Measurements from ENCODE around the gene ELL2.
A peak's percentile ranks its signal among the peaks of the same experiment; 100 is the strongest.
"Not testable (repeated sequence)": the region's sequence is repeated elsewhere in the genome, so short reads cannot be mapped to it uniquely, and the experiment has no call there.

ELL2 gene

GRCh38 chr5:95931079-95931833, 30.4 kb downstream of the ELL2 start:
- Histone ChIP-seq H3K4me3 (ENCODE audit: low read length in 2 of 2) (no peak overlapping the region), H3K27me3 (ENCODE audit: control insufficient read depth in 2 of 2, insufficient read depth in 2 of 2, low read length in 2 of 2) (no peaks in the 10 kb centered on the region), H3K4me1 (ENCODE audit: control insufficient read depth in 2 of 2, insufficient read depth in 2 of 2, low read length in 2 of 2) (no peaks in the 10 kb centered on the region), H3K27ac (ENCODE audit: low read depth in 2 of 2, low read length in 2 of 2) (no peak overlapping the region), H3K9ac (ENCODE audit: low read depth in 1 of 2, low read length in 2 of 2) (no peak overlapping the region), H3K9me3 (ENCODE audit: control insufficient read depth in 2 of 2, low read length in 2 of 2) (no peaks in the 10 kb centered on the region), H3K36me3 (ENCODE audit: control insufficient read depth in 2 of 2, insufficient read depth in 2 of 2, low read length in 2 of 2) (no peaks in the 10 kb centered on the region)

DNA sequence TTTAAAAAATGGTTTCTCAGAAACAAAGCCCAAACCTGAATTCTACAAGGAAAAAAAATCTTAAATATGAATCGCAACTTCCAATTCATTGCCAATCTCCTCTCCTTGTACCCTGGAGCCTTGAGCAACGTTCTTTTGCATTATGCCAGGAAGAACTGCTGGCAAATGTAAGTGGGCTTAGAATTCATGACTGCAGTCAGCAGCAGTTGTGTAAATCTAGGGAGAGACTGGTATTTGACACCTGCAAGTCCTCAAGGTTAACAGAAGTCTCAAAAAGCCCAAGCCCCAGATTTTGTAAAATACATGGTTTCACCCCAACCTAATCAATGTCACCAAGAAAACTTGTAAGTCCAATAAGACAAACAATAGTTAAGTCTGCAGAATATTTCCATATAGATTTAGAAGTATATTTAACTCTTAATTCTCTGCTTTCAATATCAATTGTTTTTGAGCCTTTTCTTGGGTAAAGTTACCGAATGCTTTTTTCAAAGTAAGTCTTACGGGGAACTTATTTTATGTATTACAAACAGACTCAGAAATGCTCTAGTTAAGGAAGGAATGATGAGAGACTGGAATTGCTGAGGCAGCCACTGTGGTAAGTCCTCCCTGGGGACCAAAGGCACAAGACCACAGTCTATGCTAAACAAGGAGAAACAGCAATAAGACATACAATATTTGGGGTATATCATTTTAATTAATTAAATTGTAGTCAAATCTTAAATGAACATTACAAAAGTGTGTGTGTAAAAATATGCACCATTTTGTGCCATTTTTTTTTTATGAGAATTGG, 31.3 kb downstream of the ELL2 start:
- H3K27ac ChIP-seq (ENCODE audit: low read depth in 2 of 2, low read length in 2 of 2), result no peak overlapping the region

GRCh38 chr5:95928724-95929253, 32.9 kb downstream of the ELL2 start:
- no peaks in the 10 kb centered on the region for H3K4me1 ChIP-seq (ENCODE audit: control insufficient read depth in 2 of 2, insufficient read depth in 2 of 2, low read length in 2 of 2)
- H3K27me3 ChIP-seq (ENCODE audit: control insufficient read depth in 2 of 2, insufficient read depth in 2 of 2, low read length in 2 of 2), result no peaks in the 10 kb centered on the region
- peak overlapping the region in 1 of 2 donors; percentile 40 for H3K27ac ChIP-seq (ENCODE audit: low read depth in 2 of 2, low read length in 2 of 2)
- no peak overlapping the region for H3K4me3 ChIP-seq (ENCODE audit: low read length in 2 of 2)
- H3K36me3 ChIP-seq (ENCODE audit: control insufficient read depth in 2 of 2, insufficient read depth in 2 of 2, low read length in 2 of 2), result no peaks in the 10 kb centered on the region
- H3K9me3 ChIP-seq (ENCODE audit: control insufficient read depth in 2 of 2, low read length in 2 of 2), result no peaks in the 10 kb centered on the region
- H3K9ac ChIP-seq (ENCODE audit: low read depth in 1 of 2, low read length in 2 of 2), result no peak overlapping the region

More for the DNA sequence above, 31.3 kb downstream of the ELL2 start:
- no peaks in the 10 kb centered on the region for H3K27me3 ChIP-seq (ENCODE audit: control insufficient read depth in 2 of 2, insufficient read depth in 2 of 2, low read length in 2 of 2)
- no peak overlapping the region for H3K9ac ChIP-seq (ENCODE audit: low read depth in 1 of 2, low read length in 2 of 2)
- no peaks in the 10 kb centered on the region for H3K4me1 ChIP-seq (ENCODE audit: control insufficient read depth in 2 of 2, insufficient read depth in 2 of 2, low read length in 2 of 2)
- H3K4me3 ChIP-seq (ENCODE audit: low read length in 2 of 2), result no peak overlapping the region
- no peaks in the 10 kb centered on the region for H3K9me3 ChIP-seq (ENCODE audit: control insufficient read depth in 2 of 2, low read length in 2 of 2)
- no peaks in the 10 kb centered on the region for H3K36me3 ChIP-seq (ENCODE audit: control insufficient read depth in 2 of 2, insufficient read depth in 2 of 2, low read length in 2 of 2)

GRCh38 chr5:95927927-95928723, 33.5 kb downstream of the ELL2 start:
- Histone ChIP-seq H3K27me3 (ENCODE audit: control insufficient read depth in 2 of 2, insufficient read depth in 2 of 2, low read length in 2 of 2) (no peaks in the 10 kb centered on the region), H3K4me3 (ENCODE audit: low read length in 2 of 2) (no peak overlapping the region), H3K36me3 (ENCODE audit: control insufficient read depth in 2 of 2, insufficient read depth in 2 of 2, low read length in 2 of 2) (no peaks in the 10 kb centered on the region), H3K27ac (ENCODE audit: low read depth in 2 of 2, low read length in 2 of 2) (peak overlapping the region in 1 of 2 donors; percentile 40), H3K9ac (ENCODE audit: low read depth in 1 of 2, low read length in 2 of 2) (no peak overlapping the region), H3K4me1 (ENCODE audit: control insufficient read depth in 2 of 2, insufficient read depth in 2 of 2, low read length in 2 of 2) (no peaks in the 10 kb centered on the region), H3K9me3 (ENCODE audit: control insufficient read depth in 2 of 2, low read length in 2 of 2) (no peaks in the 10 kb centered on the region)

DNA sequence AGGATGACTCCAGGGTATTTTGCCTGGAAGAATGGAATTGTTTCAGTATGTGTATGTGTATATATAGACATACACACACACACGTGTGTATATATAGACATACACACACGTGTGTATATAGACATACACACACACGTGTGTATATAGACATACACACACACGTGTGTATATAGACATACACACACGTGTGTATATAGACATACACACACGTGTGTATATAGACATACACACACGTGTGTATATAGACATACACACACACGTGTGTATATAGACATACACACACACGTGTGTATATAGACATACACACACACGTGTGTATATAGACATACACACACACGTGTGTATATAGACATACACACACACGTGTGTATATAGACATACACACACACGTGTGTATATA, 34.4 kb downstream of the ELL2 start:
- H3K9ac ChIP-seq (ENCODE audit: low read depth in 1 of 2, low read length in 2 of 2); H3K4me3 ChIP-seq (ENCODE audit: low read length in 2 of 2); H3K27me3 ChIP-seq (ENCODE audit: control insufficient read depth in 2 of 2, insufficient read depth in 2 of 2, low read length in 2 of 2); H3K9me3 ChIP-seq (ENCODE audit: control insufficient read depth in 2 of 2, low read length in 2 of 2); H3K27ac ChIP-seq (ENCODE audit: low read depth in 2 of 2, low read length in 2 of 2); H3K36me3 ChIP-seq (ENCODE audit: control insufficient read depth in 2 of 2, insufficient read depth in 2 of 2, low read length in 2 of 2); H3K4me1 ChIP-seq (ENCODE audit: control insufficient read depth in 2 of 2, insufficient read depth in 2 of 2, low read length in 2 of 2): not testable (repeated sequence)

GRCh38 chr5:95925939-95926338, 35.7 kb downstream of the ELL2 start:
- Histone ChIP-seq H3K27ac (ENCODE audit: low read depth in 2 of 2, low read length in 2 of 2) (no peak overlapping the region), H3K36me3 (ENCODE audit: control insufficient read depth in 2 of 2, insufficient read depth in 2 of 2, low read length in 2 of 2) (no peaks in the 10 kb centered on the region), H3K9ac (ENCODE audit: low read depth in 1 of 2, low read length in 2 of 2) (no peak overlapping the region), H3K4me1 (ENCODE audit: control insufficient read depth in 2 of 2, insufficient read depth in 2 of 2, low read length in 2 of 2) (no peaks in the 10 kb centered on the region), H3K9me3 (ENCODE audit: control insufficient read depth in 2 of 2, low read length in 2 of 2) (no peaks in the 10 kb centered on the region), H3K4me3 (ENCODE audit: low read length in 2 of 2) (no peak overlapping the region), H3K27me3 (ENCODE audit: control insufficient read depth in 2 of 2, insufficient read depth in 2 of 2, low read length in 2 of 2) (no peaks in the 10 kb centered on the region)

- no peaks in the 10 kb centered on the region for H3K4me1 ChIP-seq (ENCODE audit: control insufficient read depth in 2 of 2, insufficient read depth in 2 of 2, low read length in 2 of 2)
- H3K9me3 ChIP-seq (ENCODE audit: control insufficient read depth in 2 of 2, low read length in 2 of 2), result no peaks in the 10 kb centered on the region
- no peak overlapping the region for H3K9ac ChIP-seq (ENCODE audit: low read depth in 1 of 2, low read length in 2 of 2)
- H3K27me3 ChIP-seq (ENCODE audit: control insufficient read depth in 2 of 2, insufficient read depth in 2 of 2, low read length in 2 of 2), result no peaks in the 10 kb centered on the region
- H3K36me3 ChIP-seq (ENCODE audit: control insufficient read depth in 2 of 2, insufficient read depth in 2 of 2, low read length in 2 of 2), result no peaks in the 10 kb centered on the region
- H3K4me3 ChIP-seq (ENCODE audit: low read length in 2 of 2), result no peak overlapping the region
- no peak overlapping the region for H3K27ac ChIP-seq (ENCODE audit: low read depth in 2 of 2, low read length in 2 of 2)
Measured at GRCh38 chr5:95925378-95925744, 36.3 kb downstream of the ELL2 start.

GRCh38 chr5:95924720-95925377, 36.8 kb downstream of the ELL2 start:
- H3K27ac ChIP-seq (ENCODE audit: low read depth in 2 of 2, low read length in 2 of 2), result no peak overlapping the region
- H3K9me3 ChIP-seq (ENCODE audit: control insufficient read depth in 2 of 2, low read length in 2 of 2), result no peaks in the 10 kb centered on the region
- no peaks in the 10 kb centered on the region for H3K27me3 ChIP-seq (ENCODE audit: control insufficient read depth in 2 of 2, insufficient read depth in 2 of 2, low read length in 2 of 2)
- no peaks in the 10 kb centered on the region for H3K36me3 ChIP-seq (ENCODE audit: control insufficient read depth in 2 of 2, insufficient read depth in 2 of 2, low read length in 2 of 2)
- H3K9ac ChIP-seq (ENCODE audit: low read depth in 1 of 2, low read length in 2 of 2), result no peak overlapping the region
- H3K4me1 ChIP-seq (ENCODE audit: control insufficient read depth in 2 of 2, insufficient read depth in 2 of 2, low read length in 2 of 2), result no peaks in the 10 kb centered on the region
- H3K4me3 ChIP-seq (ENCODE audit: low read length in 2 of 2), result no peak overlapping the region

- Histone ChIP-seq H3K27ac (ENCODE audit: low read depth in 2 of 2, low read length in 2 of 2) (no peak overlapping the region), H3K4me1 (ENCODE audit: control insufficient read depth in 2 of 2, insufficient read depth in 2 of 2, low read length in 2 of 2) (no peaks in the 10 kb centered on the region), H3K27me3 (ENCODE audit: control insufficient read depth in 2 of 2, insufficient read depth in 2 of 2, low read length in 2 of 2) (no peaks in the 10 kb centered on the region), H3K9ac (ENCODE audit: low read depth in 1 of 2, low read length in 2 of 2) (no peak overlapping the region), H3K36me3 (ENCODE audit: control insufficient read depth in 2 of 2, insufficient read depth in 2 of 2, low read length in 2 of 2) (no peaks in the 10 kb centered on the region), H3K4me3 (ENCODE audit: low read length in 2 of 2) (no peak overlapping the region), H3K9me3 (ENCODE audit: control insufficient read depth in 2 of 2, low read length in 2 of 2) (no peaks in the 10 kb centered on the region)
Measured at GRCh38 chr5:95923918-95924544, 37.6 kb downstream of the ELL2 start.

Data from mucosa of rectum (tissue), 2 donors.